ENCODE results near the gene GAS2L1.

The GAS2L1 gene

DNA sequence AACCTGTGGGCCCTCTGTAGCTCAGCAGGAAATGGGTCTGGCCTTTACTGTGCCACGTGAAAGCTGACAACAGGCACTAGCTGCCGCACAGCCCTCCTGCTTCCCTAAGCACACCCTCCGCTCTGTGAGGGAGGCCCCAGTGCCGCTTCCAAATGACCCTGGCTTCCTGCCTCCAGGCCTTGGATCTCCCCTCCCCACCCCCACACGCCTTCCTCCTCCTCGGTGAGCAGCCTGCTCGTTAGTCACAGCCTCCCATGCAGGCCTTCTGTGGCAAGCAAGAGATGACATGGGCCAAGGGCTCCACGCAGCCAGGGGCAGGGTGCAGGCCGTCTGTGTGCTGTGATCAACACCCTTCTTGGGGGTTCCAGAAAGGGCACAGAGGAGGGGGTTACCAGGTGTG lies 24.3 kb downstream of the GAS2L1 start:
- Histone ChIP-seq H3K9me3 (ENCODE audit: low read depth, low read length) (no peaks in the 10 kb centered on the region), H3K36me3 (ENCODE audit: insufficient read depth, low read length) (no peaks in the 10 kb centered on the region; the same call in 1 of the 2 replicates), H3K9ac (ENCODE audit: insufficient read length) (no peak overlapping the region), H3K27ac (no peak overlapping the region), H3K4me3 (no peak overlapping the region)
- DNase-seq (ENCODE audit: low read depth, low spot score), result no peak
- TF ChIP-seq FOXP2 (optimal IDR thresholded peaks at IDR 0.05; ENCODE audit: control extremely low read depth, extremely low read length, insufficient read depth) (no peak), EZH2 (IDR thresholded peaks at IDR 0.05) (no peak), POLR2AphosphoS5 (IDR thresholded peaks at IDR 0.05; ENCODE audit: borderline replicate concordance, low read depth, low read length) (no peak)

GRCh38 chr22:29331213-29331612 lies 24.8 kb downstream of the GAS2L1 start:
- no peak overlapping the region for H3K27ac ChIP-seq
- H3K36me3 ChIP-seq (ENCODE audit: insufficient read depth, low read length), result peaks cover 1% of the 10 kb centered on the region; the same call in 1 of the 2 replicates
- H3K9me3 ChIP-seq (ENCODE audit: low read depth, low read length), result no peaks in the 10 kb centered on the region
- DNase-seq (ENCODE audit: low read depth, low spot score), result no peak
- H3K9ac ChIP-seq (ENCODE audit: insufficient read length), result no peak overlapping the region
- H3K4me3 ChIP-seq, result no peak overlapping the region
- TF ChIP-seq FOXP2 (optimal IDR thresholded peaks at IDR 0.05; ENCODE audit: control extremely low read depth, extremely low read length, insufficient read depth) (no peak), POLR2AphosphoS5 (IDR thresholded peaks at IDR 0.05; ENCODE audit: borderline replicate concordance, low read depth, low read length) (no peak), EZH2 (IDR thresholded peaks at IDR 0.05) (no peak)

DNA sequence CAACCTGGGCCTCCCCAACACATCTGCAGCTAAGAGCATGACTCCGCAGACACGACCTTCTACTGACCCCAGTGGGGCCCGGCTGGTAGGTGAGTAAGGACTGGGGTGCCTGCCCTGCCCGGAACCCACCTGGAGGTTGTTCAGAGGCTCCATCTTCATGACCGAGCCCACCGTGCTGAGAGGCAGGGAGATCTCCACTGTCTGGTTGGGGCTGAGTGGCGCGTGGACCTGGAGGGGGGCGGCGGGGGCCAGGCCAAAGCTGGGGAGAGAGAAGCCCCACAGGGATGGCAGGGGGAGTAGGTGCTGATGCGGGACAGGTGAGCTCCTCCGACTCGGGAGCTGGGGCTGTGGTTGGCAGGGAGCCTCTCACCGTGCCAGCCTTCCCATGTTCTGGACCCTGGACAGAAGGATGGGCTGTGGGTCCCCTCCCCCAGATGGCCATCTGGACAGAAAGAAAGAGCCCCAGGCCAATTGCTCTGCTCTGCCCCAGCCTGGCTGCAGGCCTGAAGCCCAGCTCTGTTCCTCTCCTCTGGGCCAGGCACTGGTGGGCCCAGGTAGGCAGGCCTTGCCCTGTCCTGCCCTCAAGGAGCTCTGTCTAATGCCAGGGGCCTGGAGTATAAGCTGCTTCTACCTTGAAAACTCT lies 25.3 kb downstream of the GAS2L1 start:
- H3K9ac ChIP-seq (ENCODE audit: insufficient read length), result no peak overlapping the region
- no peak for DNase-seq (ENCODE audit: low read depth, low spot score)
- H3K9me3 ChIP-seq (ENCODE audit: low read depth, low read length), result no peaks in the 10 kb centered on the region
- H3K4me3 ChIP-seq, result no peak overlapping the region
- TF ChIP-seq POLR2AphosphoS5 (IDR thresholded peaks at IDR 0.05; ENCODE audit: borderline replicate concordance, low read depth, low read length) (no peak), EZH2 (IDR thresholded peaks at IDR 0.05) (no peak), FOXP2 (optimal IDR thresholded peaks at IDR 0.05; ENCODE audit: control extremely low read depth, extremely low read length, insufficient read depth) (no peak)
- no peak overlapping the region for H3K27ac ChIP-seq
- H3K36me3 ChIP-seq (ENCODE audit: insufficient read depth, low read length), result peaks cover 2% of the 10 kb centered on the region; the same call in 1 of the 2 replicates

DNA sequence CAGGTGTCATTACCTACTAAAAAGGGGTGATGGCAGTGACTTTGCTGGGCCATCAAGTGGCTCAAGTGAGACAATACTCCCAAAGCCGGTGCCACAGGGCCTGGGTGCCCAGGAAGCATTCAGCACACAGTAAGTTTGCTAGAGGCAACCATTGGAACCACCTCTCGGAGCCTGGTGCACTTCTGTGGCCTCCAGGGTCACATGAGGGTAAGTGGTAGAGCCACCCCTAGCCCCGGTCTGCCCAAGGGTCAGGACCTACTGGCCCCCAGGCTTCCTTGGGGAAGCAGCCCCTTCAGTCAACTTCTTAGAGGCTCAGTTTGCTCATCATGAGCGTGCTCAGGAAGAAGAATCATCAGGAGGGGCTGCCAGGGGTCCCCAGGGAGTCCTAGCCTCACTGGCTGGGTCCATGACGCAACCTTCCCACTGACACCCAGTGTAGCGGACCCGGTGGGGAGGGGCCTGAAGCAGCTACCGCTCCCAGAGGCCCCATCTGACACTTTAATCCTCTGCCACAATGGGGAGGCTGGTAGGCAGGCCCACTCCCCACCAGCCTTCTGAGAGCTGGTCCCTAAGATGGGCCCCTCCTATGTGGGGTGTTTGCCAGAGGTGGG lies 26.5 kb downstream of the GAS2L1 start:
- no peak for TF ChIP-seq FOXP2 (optimal IDR thresholded peaks at IDR 0.05; ENCODE audit: control extremely low read depth, extremely low read length, insufficient read depth)
- no peak for TF ChIP-seq POLR2AphosphoS5 (IDR thresholded peaks at IDR 0.05; ENCODE audit: borderline replicate concordance, low read depth, low read length)
- TF ChIP-seq EZH2 (IDR thresholded peaks at IDR 0.05), result no peak
- no peak for DNase-seq (ENCODE audit: low read depth, low spot score)
- Histone ChIP-seq H3K9ac (ENCODE audit: insufficient read length) (no peak overlapping the region), H3K9me3 (ENCODE audit: low read depth, low read length) (no peaks in the 10 kb centered on the region), H3K36me3 (ENCODE audit: insufficient read depth, low read length) (peaks cover 7% of the 10 kb centered on the region; the same call in 1 of the 2 replicates), H3K4me3 (no peak overlapping the region), H3K27ac (no peak overlapping the region)

DNA sequence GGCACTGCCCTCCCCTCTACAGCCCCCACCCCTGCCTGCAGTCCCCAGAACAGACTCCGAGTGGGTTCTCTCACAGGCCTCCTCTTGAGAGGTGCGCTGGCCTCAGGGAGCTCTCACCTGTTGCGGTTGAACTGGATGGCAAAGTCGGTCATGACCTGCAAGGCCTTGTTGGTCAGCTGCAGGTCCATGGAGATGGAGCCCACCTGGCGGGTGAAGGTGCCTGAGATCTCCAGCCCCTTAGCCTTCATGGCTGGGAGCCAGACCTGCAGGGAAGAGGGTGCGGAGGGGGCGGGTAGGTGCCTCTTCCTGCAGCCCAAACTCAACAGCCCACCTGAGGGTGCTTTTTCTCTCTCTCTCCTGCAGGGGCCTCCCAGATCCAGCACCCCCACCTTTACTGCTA lies 27.7 kb downstream of the GAS2L1 start:
- peaks cover 17% of the 10 kb centered on the region; the same call in 1 of the 2 replicates for H3K36me3 ChIP-seq (ENCODE audit: insufficient read depth, low read length)
- H3K27ac ChIP-seq, result no peak overlapping the region
- no peak for DNase-seq (ENCODE audit: low read depth, low spot score)
- no peaks in the 10 kb centered on the region for H3K9me3 ChIP-seq (ENCODE audit: low read depth, low read length)
- no peak for TF ChIP-seq FOXP2 (optimal IDR thresholded peaks at IDR 0.05; ENCODE audit: control extremely low read depth, extremely low read length, insufficient read depth)
- TF ChIP-seq POLR2AphosphoS5 (IDR thresholded peaks at IDR 0.05; ENCODE audit: borderline replicate concordance, low read depth, low read length), result no peak
- no peak for TF ChIP-seq EZH2 (IDR thresholded peaks at IDR 0.05)
- no peak overlapping the region for H3K9ac ChIP-seq (ENCODE audit: insufficient read length)
- no peak overlapping the region for H3K4me3 ChIP-seq

DNA sequence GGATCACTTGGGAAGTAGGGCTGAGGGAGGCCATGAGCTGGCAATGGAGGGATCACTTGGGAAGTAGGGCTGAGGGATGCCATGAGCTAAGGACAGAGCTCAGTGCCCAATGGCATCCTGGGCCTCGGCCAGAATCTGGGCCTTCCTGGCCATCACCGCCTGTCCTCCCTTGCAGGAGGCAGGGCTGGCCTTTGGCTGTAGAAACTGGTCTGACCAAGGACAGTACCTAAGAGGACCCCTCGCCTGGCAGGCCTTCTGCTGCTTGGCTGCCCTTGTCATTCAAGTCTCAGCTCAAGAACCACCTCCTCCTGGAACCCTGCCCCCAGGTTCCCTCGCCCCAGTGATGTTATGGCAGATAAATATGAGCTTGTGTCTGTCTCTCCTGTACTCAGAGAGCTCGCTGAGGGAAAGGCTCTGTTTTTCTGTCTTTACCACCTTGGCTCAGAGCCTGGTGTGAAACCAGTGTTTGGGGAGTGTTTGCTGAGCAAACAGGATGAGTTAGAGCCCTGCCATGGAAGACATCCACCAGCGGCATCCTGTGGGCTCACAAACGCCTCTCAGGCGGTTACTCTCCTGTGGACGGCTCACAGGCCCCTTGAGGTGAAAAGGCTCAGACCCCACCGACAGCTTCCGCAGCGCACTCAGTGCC lies 28.4 kb downstream of the GAS2L1 start:
- Histone ChIP-seq H3K4me3 (no peak overlapping the region), H3K36me3 (ENCODE audit: insufficient read depth, low read length) (peaks cover 17% of the 10 kb centered on the region; the same call in 1 of the 2 replicates), H3K9ac (ENCODE audit: insufficient read length) (no peak overlapping the region), H3K9me3 (ENCODE audit: low read depth, low read length) (no peaks in the 10 kb centered on the region), H3K27ac (no peak overlapping the region)
- TF ChIP-seq POLR2AphosphoS5 (IDR thresholded peaks at IDR 0.05; ENCODE audit: borderline replicate concordance, low read depth, low read length) (no peak), EZH2 (IDR thresholded peaks at IDR 0.05) (no peak), FOXP2 (optimal IDR thresholded peaks at IDR 0.05; ENCODE audit: control extremely low read depth, extremely low read length, insufficient read depth) (no peak)
- DNase-seq (ENCODE audit: low read depth, low spot score), result no peak

GRCh38 chr22:29335656-29336055 lies 29.2 kb downstream of the GAS2L1 start:
- TF ChIP-seq EZH2 (IDR thresholded peaks at IDR 0.05) (no peak), FOXP2 (optimal IDR thresholded peaks at IDR 0.05; ENCODE audit: control extremely low read depth, extremely low read length, insufficient read depth) (no peak), POLR2AphosphoS5 (IDR thresholded peaks at IDR 0.05; ENCODE audit: borderline replicate concordance, low read depth, low read length) (no peak)
- Histone ChIP-seq H3K9ac (ENCODE audit: insufficient read length) (no peak overlapping the region), H3K36me3 (ENCODE audit: insufficient read depth, low read length) (peaks cover 19% of the 10 kb centered on the region; the same call in 1 of the 2 replicates), H3K27ac (no peak overlapping the region), H3K9me3 (ENCODE audit: low read depth, low read length) (no peaks in the 10 kb centered on the region), H3K4me3 (no peak overlapping the region)
- DNase-seq (ENCODE audit: low read depth, low spot score), result no peak

- H3K27ac ChIP-seq, result no peak overlapping the region
- H3K9ac ChIP-seq (ENCODE audit: insufficient read length), result no peak overlapping the region
- no peaks in the 10 kb centered on the region for H3K9me3 ChIP-seq (ENCODE audit: low read depth, low read length)
- no peak for TF ChIP-seq EZH2 (IDR thresholded peaks at IDR 0.05)
- TF ChIP-seq FOXP2 (optimal IDR thresholded peaks at IDR 0.05; ENCODE audit: control extremely low read depth, extremely low read length, insufficient read depth), result no peak
- no peak for TF ChIP-seq POLR2AphosphoS5 (IDR thresholded peaks at IDR 0.05; ENCODE audit: borderline replicate concordance, low read depth, low read length)
- H3K4me3 ChIP-seq, result no peak overlapping the region
- peaks cover 30% of the 10 kb centered on the region; the same call in 1 of the 2 replicates for H3K36me3 ChIP-seq (ENCODE audit: insufficient read depth, low read length)
- DNase-seq (ENCODE audit: low read depth, low spot score), result no peak
Observed at GRCh38 chr22:29336751-29337490, 30.5 kb downstream of the GAS2L1 start.
